SW 1271 (cell line): Measurements from ENCODE around the gene CD247.

Experiments
- DNase-seq, 2 experiments: peaks; one replicate each; lab custom pipeline; 2025; lab: John Stamatoyannopoulos, UW

CD247 gene

DNA sequence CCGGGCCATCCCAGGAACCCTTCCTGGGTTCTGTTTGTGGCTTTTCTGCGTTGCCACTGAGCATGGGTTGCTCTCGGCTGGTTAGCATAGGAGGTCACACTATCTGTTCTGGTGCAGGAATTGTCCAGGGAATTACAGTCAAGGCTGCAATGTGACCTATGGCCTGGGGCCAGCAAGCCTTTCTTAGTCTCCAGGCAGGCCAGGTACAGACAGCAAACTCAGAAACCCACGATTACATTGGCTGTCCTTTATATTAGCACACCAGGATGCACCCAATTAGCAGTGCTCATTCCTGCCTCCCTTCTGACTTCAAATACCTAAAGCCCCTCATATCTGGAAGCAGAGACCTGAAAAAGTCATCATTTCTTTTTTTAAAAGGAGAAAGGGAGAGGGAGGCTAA lies 55.2 kb downstream of the CD247 start:
- no peak for DNase-seq

DNA sequence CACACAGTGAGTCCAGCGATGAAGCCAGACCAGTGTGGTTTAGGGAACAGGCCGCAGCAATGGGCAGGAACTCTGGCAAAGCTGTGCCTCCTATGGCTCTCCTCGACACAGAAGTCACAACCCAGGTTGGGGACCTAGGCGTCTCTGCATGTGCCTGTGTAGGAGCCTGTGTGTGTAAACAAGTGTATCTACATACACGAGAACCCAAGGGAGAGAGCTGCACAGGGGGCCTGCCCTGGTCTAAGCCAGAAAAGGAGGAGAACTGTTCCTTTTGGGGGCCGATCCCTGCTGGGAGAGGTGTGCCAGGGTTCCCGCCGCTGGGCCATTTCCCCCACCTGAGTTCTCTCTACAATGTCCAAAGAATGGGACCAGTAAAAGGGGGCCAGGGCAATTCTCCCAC lies 56.0 kb downstream of the CD247 start:
- no peak for DNase-seq

DNA sequence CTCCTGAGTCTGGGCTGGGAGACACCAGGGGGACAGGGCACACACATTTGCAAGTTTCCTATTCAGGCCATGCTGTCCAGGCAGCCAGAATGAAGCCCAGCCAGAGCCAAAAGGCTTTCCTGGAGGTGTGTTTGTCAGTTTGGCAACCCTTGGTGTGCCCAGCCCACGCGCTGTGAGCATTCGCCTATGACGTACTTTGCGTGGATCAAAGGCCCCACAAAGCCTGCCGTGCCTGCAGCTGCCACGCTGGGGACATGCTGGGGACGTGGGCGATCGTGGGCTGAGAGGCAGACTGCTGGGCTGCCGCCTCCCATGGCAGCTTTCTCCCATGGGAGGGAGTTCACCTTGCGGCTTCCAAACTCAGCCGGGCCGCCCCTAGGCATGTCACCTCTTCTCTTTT lies 57.5 kb downstream of the CD247 start:
- no peak for DNase-seq

DNA sequence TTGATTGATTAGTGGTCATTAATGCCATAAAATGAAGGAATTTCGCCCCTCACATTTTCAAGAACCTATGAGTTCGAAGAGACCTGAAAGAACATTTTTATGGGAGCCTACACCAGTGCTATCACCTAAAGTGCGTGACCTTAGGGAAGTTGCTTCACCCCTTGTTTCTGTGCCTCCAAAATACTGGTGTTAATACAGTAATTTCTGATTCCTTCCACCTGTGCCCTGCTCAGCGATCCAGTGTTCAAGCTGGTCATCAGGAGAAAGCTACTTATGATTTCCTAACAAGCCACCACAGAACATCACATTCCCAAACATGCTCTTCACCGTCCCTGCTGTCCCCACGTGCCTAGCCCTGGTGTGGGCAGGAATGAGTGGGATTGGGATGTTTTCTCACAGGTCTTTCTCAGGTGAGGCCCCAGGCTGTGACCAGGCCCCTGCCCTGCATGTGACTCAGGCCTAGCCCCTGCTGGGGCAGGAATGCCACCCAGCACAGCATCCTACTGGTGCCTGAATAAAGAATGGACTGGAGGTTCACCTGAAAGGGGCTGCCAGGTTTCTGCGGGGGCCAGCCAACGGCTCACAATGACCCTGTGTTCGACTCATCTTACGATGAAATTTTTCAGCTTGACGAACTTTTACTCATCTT lies 60.3 kb downstream of the CD247 start:
- no peak for DNase-seq

DNA sequence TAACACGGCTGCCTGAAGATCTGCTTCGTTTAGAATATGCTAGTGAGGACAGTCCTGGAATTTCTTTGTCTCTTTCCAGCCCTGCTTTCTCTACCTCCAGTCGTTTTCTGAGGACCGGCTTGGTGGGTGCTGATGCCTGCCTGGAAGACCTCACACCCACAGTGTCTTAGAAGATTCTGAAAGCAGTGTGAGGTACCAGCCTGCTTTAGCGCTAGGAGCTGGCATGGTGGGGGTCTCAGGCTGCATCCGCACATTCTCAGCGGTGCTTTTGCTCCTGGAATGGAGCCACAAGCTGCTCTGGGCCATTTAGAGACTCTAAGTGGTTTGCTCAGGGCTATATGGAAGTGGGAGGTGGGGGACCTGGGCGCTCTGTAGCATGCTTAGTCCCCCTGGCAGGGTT lies 61.4 kb downstream of the CD247 start:
- DNase-seq: no peak

DNA sequence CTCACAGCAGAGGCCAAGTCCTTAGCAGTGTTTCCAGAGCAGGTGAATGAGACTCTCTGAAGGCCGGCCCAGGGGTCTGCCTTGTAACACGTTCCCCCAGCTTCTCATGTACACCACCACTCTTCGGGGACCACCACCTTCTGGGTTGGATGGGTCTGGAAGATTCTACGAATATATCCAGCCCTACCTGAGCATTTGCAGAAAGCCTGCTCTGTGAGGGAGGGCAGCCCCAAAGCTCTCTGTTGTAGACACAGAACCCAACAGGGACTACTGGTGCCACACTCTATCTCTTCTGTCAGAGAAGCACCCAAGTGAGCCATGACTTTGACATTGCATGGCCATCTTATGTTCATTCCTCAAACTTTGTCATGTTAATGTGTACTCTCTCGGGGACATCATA lies 61.8 kb downstream of the CD247 start:
- no peak for DNase-seq

DNA sequence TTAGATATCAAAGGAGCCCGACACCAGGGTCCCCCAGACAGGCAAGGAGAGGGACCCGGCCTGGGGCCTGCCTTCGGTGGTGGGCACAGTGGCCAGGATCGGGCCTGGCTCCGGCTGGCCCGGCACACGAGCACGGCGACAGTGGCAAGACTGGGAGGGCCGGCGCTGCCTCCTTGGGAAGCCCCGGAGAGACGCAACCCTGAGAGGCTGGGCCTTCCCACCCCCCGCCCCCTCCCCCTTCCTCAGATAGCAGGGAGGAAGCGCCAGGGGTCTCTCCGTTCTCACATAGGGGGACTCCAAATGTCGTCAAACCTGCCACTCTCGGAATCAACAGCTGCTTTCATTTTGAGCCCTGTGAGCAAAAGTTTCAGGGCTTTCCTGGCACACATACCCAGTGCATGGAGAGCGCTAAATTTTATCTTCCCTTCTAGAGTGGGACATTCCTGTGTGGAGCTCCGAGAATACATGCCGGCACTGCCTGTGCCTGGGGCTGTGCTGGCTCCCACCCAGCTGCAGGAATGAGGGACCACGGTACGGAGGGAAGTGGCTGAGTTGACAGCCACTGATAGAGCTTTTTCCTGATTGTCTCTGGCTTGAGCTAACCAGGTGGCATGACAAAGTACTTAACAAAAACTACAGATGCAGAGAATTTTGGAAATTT lies 62.4 kb downstream of the CD247 start:
- no peak for DNase-seq

DNA sequence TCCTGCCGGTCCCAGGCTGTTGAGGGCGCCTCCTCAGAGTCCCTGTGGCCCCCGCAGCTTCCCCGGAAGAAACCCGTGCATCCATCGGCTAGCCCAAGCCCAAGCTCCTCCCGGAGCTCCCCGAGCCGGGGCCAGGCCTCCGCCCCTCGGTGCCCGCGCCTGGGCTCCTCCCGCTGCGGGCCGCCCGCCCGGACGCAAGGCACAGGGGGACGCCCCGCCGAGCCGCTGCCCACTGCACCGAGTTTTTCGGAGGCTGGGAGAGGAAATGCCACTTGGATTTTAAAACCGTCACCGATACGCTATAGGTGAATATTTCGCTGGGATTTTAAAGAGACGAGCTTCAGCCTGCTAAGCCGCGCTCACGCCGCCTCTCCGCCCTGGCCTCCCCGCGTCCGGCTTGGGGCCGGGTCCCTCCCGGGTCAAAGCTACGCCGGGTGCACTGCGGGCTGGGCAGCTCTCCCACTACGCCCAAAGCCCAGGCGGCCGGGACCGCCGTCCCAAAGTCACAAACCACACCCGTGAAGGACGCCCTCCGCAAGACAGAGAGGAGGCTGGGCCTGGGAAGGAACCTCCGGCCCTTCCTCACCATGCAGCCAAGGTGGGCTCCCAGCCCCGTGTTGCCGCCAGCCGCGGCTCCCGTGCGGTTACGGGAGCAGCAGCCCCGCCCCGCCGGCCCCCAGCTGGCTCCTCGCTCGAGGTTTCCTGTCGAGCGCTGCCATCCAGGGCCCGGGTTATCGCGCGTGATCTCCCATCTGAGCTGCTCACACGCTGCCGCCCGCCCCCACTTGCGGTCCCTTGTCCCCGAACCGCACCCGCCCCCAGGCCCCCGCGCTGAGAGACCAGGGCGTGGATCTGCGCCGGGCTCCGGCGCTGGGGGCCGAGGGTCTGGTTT lies 63.2 kb downstream of the CD247 start:
- no peak for DNase-seq

DNA sequence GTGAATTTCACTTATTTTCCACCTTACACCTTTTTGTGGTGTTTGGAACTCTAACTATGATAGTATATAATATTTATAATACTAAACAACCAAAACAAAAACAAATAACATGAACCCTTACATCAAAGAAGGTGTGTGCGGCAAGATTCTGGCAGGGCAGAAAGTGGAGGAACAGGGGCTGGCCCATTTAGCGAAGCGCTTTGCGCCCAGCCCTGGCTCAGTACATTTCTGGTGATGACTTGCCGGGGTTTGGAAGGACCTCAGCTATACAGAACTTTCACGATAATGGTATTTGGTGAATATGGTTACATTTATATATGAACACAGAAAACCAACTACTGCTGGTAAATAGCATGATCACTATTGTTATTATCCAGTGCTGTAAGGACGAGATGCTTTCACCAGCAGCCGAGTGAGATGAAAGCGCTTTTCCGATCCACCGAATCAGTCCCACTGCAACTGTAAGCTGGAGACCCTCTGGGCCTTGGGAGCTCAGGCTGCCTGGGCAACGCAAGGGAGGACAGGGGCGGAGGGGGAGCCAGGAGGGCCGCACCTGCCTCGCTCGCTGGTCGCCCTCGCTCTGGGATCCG lies 63.9 kb downstream of the CD247 start:
- no peak for DNase-seq

DNA sequence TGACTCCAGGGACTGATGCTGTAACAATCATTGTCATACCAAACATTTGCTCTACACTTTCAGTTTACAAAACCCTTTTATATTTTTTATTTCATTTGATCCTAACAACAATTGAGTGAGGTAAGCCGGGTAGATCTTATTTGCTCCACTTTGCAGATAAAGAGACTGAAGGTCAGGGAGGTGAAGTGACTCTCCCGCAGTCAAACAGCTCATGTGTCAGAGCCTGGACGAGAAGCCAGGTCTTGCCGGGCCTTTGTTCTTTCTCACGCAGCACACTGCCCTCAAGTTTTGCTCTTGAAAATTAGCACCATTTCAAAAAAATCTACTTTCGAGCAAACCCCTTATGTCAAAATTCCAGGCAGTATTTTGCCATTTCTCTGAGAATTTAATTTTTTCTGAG lies 65.2 kb downstream of the CD247 start:
- no peak for DNase-seq

DNA sequence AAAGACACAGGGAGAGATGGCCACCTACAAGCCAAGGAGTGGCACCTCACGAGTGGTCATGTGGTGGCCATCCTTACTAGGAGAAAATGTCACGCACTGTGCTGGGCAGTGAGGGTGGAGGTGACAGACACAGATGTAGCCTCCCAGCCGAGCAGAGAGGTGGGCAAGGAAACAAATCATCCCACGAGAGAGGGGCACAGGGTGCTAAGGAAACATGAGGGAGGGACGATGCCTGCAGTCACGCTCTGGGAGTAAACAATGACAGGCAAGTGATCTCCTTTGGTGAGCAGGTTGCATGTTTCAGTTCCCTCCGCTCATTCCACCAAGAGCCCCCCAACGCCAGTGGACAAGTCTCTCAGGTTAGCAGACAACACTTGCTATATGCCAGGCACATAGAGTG lies 65.8 kb downstream of the CD247 start:
- DNase-seq: no peak

DNA sequence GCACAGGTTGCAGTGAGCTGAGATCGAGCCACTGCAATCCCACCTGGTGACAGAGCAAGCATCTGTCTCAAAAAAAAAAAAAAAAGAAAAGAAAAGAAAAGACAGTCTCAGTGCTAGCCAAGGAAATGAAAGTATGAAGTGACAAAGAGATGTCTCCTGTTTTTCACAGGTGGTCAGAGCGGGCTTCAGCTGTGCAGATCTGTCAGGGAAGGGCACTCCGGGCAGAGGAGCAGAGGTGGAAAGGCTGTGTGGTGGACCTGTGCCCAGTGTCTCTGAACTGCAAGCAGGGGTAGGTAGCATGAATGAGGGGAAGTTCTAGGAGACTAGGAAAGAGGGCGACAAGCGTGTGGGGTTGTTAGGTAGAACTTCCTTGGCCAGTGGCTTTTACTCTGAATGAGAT lies 67.5 kb downstream of the CD247 start:
- DNase-seq: no peak

DNA sequence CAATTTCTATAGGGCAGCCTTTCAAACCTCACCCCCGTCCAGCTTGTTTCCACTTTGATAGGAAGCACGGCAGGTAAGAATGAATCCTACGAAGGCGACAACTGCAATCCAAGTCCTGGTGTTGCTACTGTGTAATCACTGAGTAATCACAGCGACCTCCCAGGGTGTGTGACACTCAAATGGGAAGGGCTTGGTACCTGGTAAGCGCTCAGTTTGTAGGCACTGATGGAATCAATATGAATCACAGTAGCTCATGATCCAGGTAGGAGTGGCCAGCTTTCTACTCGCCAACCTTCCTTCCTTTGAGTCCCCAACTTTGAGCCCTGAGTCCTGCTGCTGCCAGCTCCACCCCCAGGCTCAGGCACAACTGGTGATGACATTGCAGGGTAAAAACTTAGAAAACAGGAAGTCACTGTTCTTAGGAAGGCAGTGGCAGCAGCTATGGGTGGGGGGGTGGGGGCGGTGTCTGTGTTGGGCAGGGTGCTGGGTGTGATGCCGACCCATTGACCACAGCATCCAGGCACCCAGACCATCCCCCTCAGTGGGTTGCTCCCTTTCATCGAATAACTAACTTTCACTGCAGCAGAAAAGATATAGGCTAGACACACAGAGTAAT lies 70.7 kb downstream of the CD247 start:
- DNase-seq: no peak

DNA sequence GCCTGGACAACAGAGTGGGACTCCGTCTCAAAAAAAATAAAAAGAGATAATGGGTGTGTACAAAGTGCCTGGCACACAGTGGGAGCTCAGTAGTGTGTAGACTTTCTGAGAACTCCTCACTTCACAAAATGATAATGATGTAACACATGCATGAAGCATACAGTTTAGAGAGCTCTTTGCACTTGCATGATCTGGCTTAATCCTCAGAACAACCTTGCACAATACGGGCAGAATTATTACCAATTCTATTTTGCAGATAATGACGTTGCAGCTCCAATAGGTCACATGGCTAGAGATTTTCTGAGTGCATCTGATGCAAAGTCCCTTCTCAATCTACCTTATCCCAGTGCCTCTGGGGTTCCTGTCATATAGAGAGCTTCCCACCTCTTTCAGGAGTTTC lies 71.4 kb downstream of the CD247 start:
- no peak for DNase-seq

DNA sequence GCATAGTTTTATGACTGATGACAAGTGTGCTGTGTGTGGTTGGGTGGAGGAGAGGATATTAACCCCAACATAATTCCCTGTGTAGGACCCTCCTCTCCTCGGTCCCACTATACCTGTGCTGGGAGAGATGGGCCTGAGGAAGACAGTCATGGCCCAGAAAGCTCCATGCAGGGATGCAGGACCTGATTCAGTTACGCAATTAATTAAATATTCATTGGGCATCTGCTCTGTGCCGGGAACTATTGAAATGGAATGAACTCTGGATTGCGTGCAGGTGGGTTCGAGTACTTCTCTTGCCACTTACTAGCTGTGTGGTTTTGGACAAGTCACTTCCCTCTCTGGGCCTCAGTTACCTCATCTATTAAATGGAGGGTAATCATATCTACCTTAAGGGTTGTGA lies 74.6 kb downstream of the CD247 start:
- DNase-seq: no peak

DNA sequence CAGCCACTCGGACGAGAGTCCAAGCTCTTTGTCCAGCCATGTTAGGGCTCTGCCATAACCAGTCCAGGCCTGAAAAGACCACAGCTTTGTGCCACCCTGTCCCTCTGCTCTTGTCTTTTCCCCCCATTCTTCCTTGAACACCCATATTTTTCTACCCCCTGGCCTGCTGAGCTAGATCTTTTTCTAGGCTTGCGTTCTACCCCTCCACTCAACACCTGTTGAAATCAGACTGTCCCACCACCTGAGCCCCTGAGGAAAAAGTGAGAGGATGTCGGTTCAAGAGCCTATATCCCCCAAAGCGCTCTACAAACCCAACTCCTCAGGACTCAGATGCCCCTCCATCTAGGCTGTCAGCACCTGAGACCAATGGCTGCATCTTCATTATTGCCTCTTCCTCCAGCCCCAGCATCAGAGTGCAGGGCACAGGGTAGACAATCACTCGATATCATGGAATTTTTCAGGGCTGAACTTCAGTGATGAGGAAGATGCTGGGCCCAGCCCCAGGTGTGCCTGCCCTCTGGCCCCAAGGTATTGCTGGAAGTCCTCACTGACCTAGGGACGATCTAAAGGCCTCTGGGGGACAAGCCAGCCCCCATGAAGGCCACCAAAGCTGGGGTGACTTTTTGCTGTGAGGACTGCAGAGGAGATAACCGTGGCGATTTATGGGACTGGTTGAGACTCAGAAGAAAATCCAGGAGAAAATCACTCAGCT lies 75.3 kb downstream of the CD247 start:
- no peak for DNase-seq

DNA sequence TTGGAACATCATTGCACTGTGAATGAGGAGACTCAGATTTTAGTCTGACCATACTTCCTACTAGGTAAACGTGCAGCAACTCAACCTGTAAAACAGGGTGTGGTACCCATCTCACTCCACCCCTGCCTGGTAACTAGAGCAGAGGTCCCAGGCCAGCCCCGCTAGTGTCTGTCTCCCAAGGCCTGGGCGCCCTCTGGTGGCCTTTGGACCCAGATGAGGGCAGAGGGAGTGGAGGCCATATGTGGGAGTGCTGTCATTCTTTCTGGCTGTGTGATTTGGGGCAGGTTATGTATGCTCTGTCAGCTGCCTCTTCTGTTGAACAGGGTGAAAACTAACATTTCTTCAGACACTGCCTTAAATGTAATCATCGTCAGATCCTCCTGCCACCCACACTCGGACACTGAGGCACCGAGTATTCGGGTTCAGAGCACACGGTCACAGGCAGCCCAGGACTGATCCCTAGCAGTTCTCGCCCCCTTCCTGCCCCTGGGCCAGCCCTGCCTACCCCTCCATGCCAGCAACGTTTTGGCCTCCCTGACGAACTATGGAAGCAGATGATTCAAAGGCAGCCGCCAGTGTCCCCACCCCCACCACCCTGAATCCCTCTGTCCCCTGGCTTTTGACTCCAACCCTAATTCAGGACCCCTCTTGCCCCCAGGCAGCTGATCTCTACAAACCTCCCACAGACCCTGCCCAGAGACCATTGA lies 76.0 kb downstream of the CD247 start:
- peak; percentile 5 to 25 for DNase-seq

DNA sequence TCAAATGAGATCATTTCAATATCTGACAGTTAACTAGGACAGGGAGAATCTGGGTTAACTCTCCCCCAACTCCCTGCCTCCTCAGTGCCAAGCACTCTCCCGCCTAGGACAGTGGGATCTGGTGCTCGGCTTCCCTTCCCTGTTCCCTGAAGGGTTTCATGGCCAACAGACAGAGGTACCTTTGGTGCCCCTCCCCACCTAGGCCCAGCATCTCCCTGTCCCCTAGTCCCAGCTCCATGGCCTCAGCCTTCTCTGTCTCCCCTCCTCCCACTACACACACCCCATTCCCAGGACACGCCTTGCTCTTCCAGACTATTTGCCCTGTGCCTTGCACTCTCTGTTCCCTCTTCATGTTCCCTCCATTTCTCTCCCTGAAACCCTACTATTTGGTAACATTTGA lies 77.1 kb downstream of the CD247 start:
- no peak for DNase-seq

DNA sequence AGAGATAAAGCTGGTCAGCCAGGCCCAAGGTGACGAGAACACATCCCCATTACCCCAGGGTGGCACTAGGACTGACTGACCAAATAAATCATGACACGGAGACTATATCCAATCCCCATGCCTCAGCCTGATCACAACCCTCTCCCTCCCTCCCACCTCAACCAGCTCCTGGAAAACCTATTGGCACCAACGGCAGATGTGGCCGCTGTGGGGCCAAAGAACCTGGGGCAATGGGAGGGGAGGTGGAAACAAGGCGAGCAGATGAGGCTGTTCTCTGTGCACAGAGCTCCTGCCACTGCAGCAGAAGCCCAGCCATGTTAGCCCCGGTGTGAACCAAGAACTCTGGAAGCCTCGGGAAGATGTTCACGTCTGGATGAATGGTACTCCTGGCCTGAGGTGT lies 77.6 kb downstream of the CD247 start:
- no peak for DNase-seq

DNA sequence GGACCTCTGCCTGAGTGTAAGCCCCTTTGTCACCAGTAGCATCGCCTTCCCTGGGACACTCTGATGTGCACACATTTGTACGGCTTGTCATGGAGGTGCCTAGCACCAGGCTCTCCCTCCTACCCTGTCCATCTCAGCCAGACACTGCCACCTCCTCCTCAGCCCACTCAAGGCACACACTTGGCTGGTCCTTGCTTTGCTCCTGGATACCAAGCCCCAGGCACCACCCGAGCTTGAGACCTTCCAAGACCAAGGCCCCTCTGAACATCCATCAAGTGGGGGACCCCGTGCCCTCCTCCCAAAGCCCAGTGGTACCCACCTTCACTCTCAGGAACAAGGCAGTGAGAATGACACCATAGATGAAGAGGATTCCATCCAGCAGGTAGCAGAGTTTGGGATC lies 78.0 kb downstream of the CD247 start:
- no peak for DNase-seq
